Esophagus (tissue), 2 donors: ENCODE results near the gene HCFC1R1. TPM values are rescaled to one million over a fixed set of nuclear protein-coding genes. Genes with fewer than 3 reads are reported as not detected.

ENCODE experiments used
- H3K27ac ChIP-seq, 2 donors: one replicate each; pipeline ENCODE4 v1.5.1; 2013; ENCODE audit warnings: low read depth in 2 of 2, mild to moderate bottlenecking in 2 of 2, inconsistent platforms in 1 of 2, low read length in 1 of 2, moderate library complexity in 1 of 2
- H3K27me3 ChIP-seq, 2 donors: one replicate each; pipeline ENCODE4 v1.6.1; 2013; ENCODE audit warnings: low read length in 2 of 2, control low read depth in 1 of 2, mild to moderate bottlenecking in 1 of 2; ENCODE audit not compliant: insufficient read depth in 2 of 2, control insufficient read depth in 1 of 2
- H3K36me3 ChIP-seq, 2 donors: one replicate each; pipeline ENCODE4 v1.6.1; 2013; ENCODE audit warnings: low read length in 1 of 2; ENCODE audit not compliant: control insufficient read depth in 2 of 2, insufficient read depth in 2 of 2
- H3K4me1 ChIP-seq, 2 donors: one replicate each; pipeline ENCODE4 v1.6.1; 2013; ENCODE audit warnings: low read length in 1 of 2; ENCODE audit not compliant: control insufficient read depth in 2 of 2, insufficient read depth in 2 of 2
- H3K4me3 ChIP-seq, 2 donors: one replicate each; pipeline ENCODE4 v1.5.1; 2013; ENCODE audit warnings: low read length in 2 of 2, mild to moderate bottlenecking in 2 of 2, low read depth in 1 of 2, moderate library complexity in 1 of 2
- H3K9me3 ChIP-seq, 2 donors: one replicate each; pipeline ENCODE4 v1.6.1; 2013; ENCODE audit warnings: mild to moderate bottlenecking in 2 of 2, low read depth in 1 of 2, low read length in 1 of 2, moderate library complexity in 1 of 2; ENCODE audit not compliant: control insufficient read depth in 2 of 2, insufficient read depth in 1 of 2
- WGBS, 2 donors: extraction: QIAGEN DNeasy Blood & Tissue Kit; methylation state at CpG; one replicate each; pipeline ENCODE4 v1.1.7; 2013; 5-methylcytosine and 5-hydroxymethylcytosine counted together
- polyA plus RNA-seq, 2 donors: library from polyadenylated mRNA; stranded (reverse); fragments of 200-250 nt; gene quantifications; one replicate each; pipeline ENCODE4 v1.2.3, GENCODE V29; 2013
- donor health status: healthy with polysubstance abuse.
- donor health status: Bipolar disorder and iron deficiency.

Gene HCFC1R1
- polyA plus RNA-seq, 2 donors = 58.8 to 73.6 TPM

DNA sequence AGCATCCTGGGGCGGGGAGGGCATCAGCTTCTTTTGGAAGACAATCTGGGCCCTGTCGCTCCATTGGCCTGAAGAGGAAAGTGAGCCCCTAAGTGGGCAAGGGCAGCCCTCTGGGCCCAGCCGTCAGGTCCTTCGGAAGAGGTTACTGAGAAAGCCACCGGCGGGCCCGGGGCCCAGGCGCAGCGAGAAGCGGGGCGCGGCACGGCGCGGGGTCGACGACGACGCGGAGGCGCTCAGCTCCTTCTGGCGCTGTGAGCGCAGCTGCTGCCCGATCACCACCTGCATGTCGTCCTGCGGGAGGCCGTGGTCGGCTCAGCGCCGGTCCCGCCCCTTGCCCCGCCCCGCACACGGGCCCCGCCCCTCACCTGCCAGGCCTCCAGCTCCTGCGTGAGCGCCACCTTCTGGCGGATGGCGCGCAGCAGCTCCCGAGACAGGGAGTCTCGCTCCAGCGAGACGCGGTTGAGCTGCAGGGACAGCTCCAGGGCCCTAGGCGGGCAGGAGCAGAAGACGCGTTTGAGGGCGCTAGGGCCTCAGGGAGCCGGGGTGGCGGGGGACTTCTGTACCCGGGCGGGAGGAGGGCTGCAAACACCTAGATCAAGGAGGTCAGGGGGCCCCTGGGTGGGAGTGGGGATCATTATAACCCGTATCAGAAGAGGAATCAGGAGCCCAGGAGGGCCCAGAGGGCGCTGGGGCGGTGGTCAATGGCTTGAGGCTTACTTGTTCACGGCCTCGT is 4.4 kb upstream of the HCFC1R1 start:
- peaks cover 5 to 36% of the 10 kb centered on the region in 2 donors for H3K36me3 ChIP-seq
- H3K9me3 ChIP-seq = peaks cover 0 to 3% of the 10 kb centered on the region in 2 donors
- H3K4me3 ChIP-seq = no peak overlapping the region
- H3K27ac ChIP-seq = peak overlapping the region in 1 of 2 donors; percentile 23
- WGBS, 2 donors = 14 to 17% methylated on average over 49 to 58 of the region's 58 CpGs
- H3K27me3 ChIP-seq = no peaks in the 10 kb centered on the region
- H3K4me1 ChIP-seq = peaks cover 9 to 26% of the 10 kb centered on the region in 2 donors

DNA sequence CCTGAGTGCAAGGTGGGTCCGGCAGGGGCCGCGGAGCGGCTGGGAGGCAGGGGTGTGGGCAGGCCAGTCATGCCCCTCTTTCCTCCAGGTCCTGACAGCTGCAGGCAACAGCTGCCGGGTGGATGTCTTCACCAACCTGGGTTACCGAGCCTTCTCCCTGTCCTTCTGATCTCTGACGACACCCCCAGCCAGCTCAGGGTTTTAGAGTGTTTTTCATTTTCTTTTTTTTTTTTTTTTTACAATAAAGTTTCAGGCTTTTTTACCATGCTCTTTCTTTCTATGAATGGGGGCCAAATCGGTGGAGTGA is 3.7 kb upstream of the HCFC1R1 start:
- H3K9me3 ChIP-seq = peaks cover 0 to 3% of the 10 kb centered on the region in 2 donors
- peaks cover 14 to 33% of the 10 kb centered on the region in 2 donors for H3K4me1 ChIP-seq
- H3K4me3 ChIP-seq = no peak overlapping the region
- peaks cover 5 to 35% of the 10 kb centered on the region in 2 donors for H3K36me3 ChIP-seq
- H3K27ac ChIP-seq = no peak overlapping the region
- H3K27me3 ChIP-seq = no peaks in the 10 kb centered on the region
- WGBS, 2 donors = 88 to 91% methylated on average over 8 of the region's 8 CpGs

DNA sequence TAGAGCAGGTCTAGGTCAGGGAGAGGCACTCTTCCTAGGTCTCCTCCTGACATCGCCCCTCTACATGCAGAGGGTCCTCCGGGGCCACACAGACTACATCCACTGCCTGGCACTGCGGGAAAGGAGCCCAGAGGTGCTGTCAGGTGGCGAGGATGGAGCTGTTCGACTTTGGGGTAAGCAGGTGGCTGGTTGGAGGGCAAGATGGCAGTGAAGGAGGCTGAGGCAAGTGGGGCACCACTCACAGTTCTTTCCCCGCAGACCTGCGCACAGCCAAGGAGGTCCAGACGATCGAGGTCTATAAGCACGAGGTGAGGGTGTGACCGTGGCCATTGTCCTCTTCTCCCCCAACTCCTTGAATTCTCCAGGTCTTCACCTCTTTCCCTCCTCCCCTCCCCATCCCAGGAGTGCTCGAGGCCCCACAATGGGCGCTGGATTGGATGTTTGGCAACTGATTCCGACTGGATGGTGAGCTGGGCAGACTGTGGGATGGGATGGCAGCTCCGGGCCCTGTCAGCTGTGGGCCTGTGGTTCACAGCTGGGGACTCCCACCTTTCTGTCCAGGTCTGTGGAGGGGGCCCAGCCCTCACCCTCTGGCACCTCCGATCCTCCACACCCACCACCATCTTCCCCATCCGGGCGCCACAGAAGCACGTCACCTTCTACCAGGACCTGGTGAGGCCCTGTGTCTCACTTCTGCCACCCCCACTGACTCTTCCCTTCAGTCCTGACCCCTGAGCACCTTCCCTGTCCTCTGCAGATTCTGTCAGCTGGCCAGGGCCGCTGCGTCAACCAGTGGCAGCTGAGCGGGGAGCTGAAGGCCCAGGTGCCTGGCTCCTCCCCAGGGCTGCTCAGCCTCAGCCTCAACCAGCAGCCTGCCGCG is 3.1 kb upstream of the HCFC1R1 start:
- H3K27me3 ChIP-seq = no peaks in the 10 kb centered on the region
- peaks cover 5 to 32% of the 10 kb centered on the region in 2 donors for H3K36me3 ChIP-seq
- H3K4me1 ChIP-seq = peaks cover 14 to 33% of the 10 kb centered on the region in 2 donors
- peaks cover 0 to 3% of the 10 kb centered on the region in 2 donors for H3K9me3 ChIP-seq
- H3K27ac ChIP-seq = no peak overlapping the region
- no peak overlapping the region for H3K4me3 ChIP-seq
- 93 to 96% methylated on average over 22 to 24 of the region's 24 CpGs for WGBS, 2 donors

DNA sequence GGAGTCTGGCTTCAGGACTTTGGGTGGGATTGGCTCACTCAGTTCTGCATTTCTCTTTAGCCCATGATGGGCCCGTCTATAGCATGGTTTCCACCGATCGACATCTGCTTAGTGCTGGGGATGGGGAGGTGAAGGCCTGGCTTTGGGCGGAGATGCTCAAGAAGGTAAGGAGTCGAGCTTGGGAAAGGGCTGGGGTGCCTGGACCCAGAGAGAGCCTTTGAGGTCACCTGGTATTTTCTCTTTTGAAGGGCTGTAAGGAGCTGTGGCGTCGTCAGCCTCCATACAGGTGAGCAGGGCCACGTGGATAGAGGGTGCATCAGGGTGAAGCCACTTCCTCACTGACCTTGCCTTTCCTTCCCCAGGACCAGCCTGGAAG is 2.2 kb upstream of the HCFC1R1 start:
- 88 to 90% methylated on average over 8 of the region's 8 CpGs for WGBS, 2 donors
- H3K27me3 ChIP-seq = no peaks in the 10 kb centered on the region
- H3K36me3 ChIP-seq = peaks cover 5 to 32% of the 10 kb centered on the region in 2 donors
- no peak overlapping the region for H3K4me3 ChIP-seq
- H3K9me3 ChIP-seq = peaks cover 0 to 3% of the 10 kb centered on the region in 2 donors
- peaks cover 10 to 41% of the 10 kb centered on the region in 2 donors for H3K4me1 ChIP-seq
- H3K27ac ChIP-seq = no peak overlapping the region

DNA sequence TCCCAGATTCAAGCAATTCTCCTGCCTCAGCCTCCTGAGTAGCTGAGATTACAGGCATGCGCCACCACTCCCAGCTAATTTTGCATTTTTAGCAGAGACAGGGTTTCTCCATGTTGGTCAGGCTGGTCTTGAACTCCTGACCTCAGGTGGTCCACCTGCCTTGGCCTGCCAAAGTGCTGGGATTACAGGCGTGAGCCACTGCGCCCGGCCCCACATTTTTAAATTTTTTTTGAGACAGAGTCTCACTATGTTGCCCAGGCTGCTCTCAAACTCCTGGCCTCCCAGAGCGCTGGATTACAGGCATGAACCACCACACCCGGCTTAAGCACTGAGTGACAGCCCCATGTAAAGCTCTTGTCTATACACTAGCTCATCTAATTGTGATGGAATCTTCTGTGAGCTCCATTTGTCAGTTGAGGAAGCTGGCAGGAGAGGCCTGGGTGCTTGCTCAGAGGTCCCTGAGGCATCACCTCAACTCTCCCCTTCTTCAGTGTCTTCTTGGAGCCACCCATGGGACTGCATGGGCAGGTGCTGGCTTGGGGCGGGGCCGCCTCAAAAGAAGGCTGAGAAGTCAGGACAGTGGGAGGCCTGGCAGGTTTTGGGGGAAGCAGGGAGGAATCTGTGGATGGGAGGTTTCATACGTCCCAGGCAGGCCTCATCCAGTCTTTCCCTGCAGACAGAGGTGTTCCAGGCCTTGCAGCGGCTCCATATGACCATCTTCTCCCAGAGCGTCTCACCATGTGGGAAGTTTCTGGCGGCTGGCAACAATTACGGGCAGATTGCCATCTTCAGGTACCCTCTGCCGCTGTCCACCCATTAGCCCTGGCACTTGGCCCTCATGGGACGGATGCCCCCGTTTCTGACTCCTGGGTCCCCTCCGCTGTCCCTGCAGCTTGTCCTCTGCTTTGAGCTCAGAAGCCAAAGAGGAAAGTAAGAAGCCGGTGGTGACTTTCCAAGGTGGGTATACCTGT is 1.6 kb upstream of the HCFC1R1 start:
- Histone ChIP-seq H3K27me3 (no peaks in the 10 kb centered on the region), H3K27ac (peak overlapping the region in 1 of 2 donors; percentile 14), H3K36me3 (peaks cover 5 to 28% of the 10 kb centered on the region in 2 donors), H3K4me3 (no peak overlapping the region), H3K9me3 (peaks cover 0 to 2% of the 10 kb centered on the region in 2 donors), H3K4me1 (peaks cover 10 to 41% of the 10 kb centered on the region in 2 donors)
- WGBS, 2 donors = 88 to 89% methylated on average over 17 to 18 of the region's 18 CpGs

DNA sequence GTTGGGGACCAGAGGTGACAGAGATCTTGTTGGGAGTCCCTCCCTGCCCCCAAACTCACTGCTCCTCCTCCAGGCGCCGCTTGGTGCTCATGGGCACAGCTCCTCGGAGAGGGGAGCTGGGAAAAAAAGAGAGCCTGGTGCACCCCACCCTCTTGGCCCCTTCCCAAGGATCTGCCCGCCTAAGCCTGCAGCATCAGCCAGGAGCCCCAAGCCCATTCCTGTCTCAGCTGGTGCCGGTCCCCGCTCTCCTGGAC is 400 bp downstream of the HCFC1R1 start:
- peaks cover 5 to 20% of the 10 kb centered on the region in 2 donors for H3K36me3 ChIP-seq
- H3K4me1 ChIP-seq = peaks cover 10 to 30% of the 10 kb centered on the region in 2 donors
- peak overlapping the region; percentile 96 to 98 for H3K27ac ChIP-seq
- no peaks in the 10 kb centered on the region for H3K27me3 ChIP-seq
- peak overlapping the region; percentile 54 to 69 for H3K4me3 ChIP-seq
- 8 to 31% methylated on average over 3 to 6 of the region's 6 CpGs for WGBS, 2 donors
- no peaks in the 10 kb centered on the region for H3K9me3 ChIP-seq

DNA sequence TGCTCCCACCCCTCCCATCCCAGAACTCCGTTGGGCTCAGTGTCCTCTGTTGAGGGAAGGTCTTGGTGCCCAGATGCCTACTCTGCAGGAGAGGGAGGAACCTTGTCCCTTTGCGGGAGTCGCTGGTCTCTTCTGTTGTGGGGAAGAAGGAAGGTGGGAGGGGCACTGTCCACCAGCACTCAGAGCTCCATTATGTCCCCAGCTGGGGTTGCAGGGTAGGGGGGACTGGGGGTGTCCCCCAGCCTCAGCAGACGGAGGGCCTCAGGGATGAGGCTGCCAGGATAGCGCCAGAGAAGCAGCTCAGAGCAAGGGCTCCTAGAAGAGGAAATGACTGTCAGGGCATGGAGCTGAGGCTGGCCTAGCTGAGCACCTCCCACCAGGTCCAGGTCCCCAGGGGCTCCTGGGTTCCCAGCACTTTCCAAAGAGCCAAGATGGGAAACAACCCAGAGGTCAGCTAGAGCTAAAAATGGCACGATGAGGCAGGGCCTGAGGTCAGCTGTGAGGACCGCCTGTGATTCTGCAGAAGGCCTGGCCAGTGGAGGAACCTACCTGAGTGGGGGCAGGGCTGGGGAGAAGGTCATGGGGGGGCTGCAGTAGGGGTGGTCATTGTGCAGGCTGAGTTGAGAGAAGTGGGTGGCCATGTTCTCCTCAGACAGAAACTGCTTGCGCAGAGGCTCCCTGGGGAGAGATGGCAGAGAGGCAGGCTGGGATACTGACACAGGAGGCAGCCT is 893 bp downstream of the HCFC1R1 start:
- Histone ChIP-seq H3K27ac (peak overlapping the region; percentile 96 to 98), H3K27me3 (no peaks in the 10 kb centered on the region), H3K4me3 (peak overlapping the region; percentile 6 to 54), H3K4me1 (peaks cover 8 to 32% of the 10 kb centered on the region in 2 donors), H3K9me3 (no peaks in the 10 kb centered on the region), H3K36me3 (peaks cover 5 to 20% of the 10 kb centered on the region in 2 donors)
- WGBS, 2 donors = 18 to 30% methylated on average over 8 of the region's 8 CpGs

DNA sequence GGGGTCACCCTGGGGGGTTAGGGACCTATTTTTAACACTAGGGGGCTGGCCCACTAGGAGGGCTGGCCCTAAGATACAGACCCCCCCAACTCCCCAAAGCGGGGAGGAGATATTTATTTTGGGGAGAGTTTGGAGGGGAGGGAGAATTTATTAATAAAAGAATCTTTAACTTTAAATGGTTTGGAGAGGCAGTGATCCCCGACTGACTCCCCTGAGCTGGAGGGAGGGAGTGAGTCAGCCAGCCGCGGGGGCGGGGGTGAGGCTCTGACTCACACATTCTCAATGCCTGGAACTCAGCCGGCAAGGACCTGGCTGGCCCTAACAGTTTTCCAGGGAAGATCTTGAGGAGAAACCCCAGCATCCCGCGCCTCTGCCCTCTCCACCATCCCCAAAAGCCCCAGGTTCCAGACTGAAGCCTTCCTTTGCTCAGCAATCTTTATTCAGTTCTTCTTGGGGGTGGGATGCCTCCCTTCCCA is 1.5 kb downstream of the HCFC1R1 start:
- Histone ChIP-seq H3K27ac (peak overlapping the region; percentile 96 to 98), H3K4me3 (peak overlapping the region in 1 of 2 donors; percentile 69), H3K36me3 (peaks cover 5 to 18% of the 10 kb centered on the region in 2 donors), H3K27me3 (no peaks in the 10 kb centered on the region), H3K9me3 (no peaks in the 10 kb centered on the region), H3K4me1 (peaks cover 7 to 32% of the 10 kb centered on the region in 2 donors)
- WGBS, 2 donors = 5 to 21% methylated on average over 7 to 8 of the region's 8 CpGs
